SK-N-SH (cell line): ENCODE data around the gene HDDC2.

Experiments used
- JUND ChIP-seq: IDR thresholded peaks from 2 replicates; pipeline ENCODE4 v1.4.0; 2012
- RFX5 ChIP-seq: IDR thresholded peaks from 2 replicates; pipeline ENCODE4 v1.6.1; 2012; ENCODE audit warnings: mild to moderate bottlenecking, improper control_type of control experiment, low read length
- TF ChIP-seq, protein P1 (sequence below): fragments of 200-600 bp; sonication (generic); IDR thresholded peaks from 2 replicates; pipeline ENCODE4 v1.6.1; 2017; ENCODE audit warnings: antibody characterized with exemption, mild to moderate bottlenecking, moderate library complexity

- TF ChIP-seq, protein P1, sequence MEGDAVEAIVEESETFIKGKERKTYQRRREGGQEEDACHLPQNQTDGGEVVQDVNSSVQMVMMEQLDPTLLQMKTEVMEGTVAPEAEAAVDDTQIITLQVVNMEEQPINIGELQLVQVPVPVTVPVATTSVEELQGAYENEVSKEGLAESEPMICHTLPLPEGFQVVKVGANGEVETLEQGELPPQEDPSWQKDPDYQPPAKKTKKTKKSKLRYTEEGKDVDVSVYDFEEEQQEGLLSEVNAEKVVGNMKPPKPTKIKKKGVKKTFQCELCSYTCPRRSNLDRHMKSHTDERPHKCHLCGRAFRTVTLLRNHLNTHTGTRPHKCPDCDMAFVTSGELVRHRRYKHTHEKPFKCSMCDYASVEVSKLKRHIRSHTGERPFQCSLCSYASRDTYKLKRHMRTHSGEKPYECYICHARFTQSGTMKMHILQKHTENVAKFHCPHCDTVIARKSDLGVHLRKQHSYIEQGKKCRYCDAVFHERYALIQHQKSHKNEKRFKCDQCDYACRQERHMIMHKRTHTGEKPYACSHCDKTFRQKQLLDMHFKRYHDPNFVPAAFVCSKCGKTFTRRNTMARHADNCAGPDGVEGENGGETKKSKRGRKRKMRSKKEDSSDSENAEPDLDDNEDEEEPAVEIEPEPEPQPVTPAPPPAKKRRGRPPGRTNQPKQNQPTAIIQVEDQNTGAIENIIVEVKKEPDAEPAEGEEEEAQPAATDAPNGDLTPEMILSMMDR: no peak
- TF ChIP-seq RFX5 (no peak), JUND (no peak)
These were observed 44.6 kb upstream of the HDDC2 start for GRCh38 chr6:125346201-125346925.
